ENCODE data around the gene SYCP3.
"Not testable (repeated sequence)": the region's sequence is repeated elsewhere in the genome, so short reads cannot be mapped to it uniquely, and the experiment has no call there.

The SYCP3 gene

GRCh38 chr12:101713059-101713682 lies 26.1 kb downstream of the SYCP3 start:
- DNase-seq (ENCODE audit: low spot score): no peak

GRCh38 chr12:101710288-101710687 lies 29.0 kb downstream of the SYCP3 start:
- no peak for DNase-seq (ENCODE audit: low spot score)

DNA sequence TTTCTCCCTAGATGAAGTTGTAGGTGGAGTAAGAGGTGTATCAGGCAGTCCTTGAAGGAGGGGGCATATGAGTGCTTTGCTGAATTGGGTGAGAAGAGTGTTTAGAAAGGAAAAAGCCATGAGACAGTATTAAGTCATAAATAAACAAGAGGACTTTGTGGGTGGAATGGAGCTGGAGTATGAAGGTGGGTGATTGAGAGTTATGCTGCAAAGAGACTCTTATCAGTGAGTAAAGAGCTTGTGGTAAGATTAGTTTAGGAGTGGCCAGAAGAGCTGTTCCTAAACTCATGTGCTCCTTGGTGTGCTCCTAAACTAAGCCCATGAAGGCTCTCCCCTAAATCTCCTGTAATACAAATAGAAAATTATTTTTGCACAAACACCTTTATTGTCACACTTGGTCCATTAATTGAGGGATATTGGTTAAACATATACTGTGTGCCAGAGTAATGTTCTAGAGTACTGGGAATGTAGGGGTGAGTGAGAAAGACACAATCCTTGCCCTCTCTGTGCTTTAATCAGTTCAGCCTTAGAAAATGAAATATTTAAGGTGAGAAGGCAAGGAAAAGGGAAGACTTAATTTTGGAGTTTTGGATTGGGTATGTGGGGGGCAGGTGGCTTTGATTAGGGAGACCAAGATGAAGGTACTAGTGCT lies 32.0 kb downstream of the SYCP3 start:
- no peak for DNase-seq (ENCODE audit: low spot score)

DNA sequence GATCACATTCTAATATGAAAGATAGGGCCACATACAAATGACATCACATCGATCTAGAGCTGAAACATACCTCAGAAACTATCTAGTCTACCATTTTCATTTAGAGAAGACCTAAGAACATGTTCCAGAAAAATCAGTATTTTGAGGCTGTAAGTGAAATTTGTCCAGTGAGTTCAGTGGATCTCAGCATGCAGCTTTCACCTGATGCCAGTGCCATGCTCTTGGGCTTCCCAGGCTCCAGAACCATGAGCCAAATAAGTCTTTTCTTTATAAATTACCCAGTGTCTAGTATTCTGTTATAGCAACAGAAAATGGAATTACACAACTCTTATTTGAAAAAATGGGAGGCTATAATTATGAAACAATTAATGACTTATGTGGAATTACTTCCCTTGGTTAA lies 32.9 kb downstream of the SYCP3 start:
- DNase-seq (ENCODE audit: low spot score): no peak

DNA sequence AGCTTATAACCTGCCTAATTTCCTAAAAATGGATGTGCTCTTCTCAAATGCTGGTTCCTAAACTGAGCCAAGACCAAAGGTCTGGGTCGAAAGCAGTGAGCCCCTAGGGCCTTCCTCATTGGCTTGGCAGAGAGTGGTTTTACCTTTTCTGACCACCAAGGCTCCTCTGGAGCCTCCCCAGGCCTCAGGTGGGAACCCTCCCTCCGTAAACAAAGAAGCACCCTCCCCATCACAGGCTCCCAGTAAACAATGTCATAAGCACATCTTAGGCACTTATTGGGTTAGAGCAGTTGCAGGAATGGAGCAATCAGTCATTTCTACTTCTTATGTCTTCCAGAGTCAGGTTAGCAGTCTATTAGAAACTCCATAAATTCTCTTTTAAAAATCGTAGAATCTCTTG lies 35.8 kb downstream of the SYCP3 start:
- no peak for DNase-seq (ENCODE audit: low spot score)

DNA sequence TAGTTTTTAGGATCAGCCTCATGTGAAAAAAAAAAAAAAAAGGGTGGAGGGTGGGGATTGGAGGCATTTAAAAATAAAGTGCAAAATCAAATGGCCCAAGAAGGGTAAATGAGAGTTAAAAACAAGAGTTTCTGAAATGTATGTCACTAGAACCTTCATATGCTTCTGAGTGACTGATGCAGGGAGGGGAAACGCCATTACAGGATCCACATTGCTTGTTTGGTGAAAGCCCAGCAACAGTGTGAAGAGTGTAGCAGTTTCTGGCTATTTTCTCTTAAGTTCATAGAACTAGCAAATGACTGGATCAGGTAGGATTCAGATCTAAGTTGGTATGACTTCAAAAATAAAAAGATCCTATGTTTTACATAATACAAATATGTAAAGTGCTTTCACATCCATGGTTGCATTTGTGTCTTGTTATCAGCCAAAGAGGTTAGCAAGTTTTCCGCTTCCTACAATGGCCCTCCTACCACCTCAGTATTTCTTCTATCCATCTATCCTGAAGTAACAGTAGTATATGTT lies 38.9 kb downstream of the SYCP3 start:
- no peak for DNase-seq (ENCODE audit: low spot score)

DNA sequence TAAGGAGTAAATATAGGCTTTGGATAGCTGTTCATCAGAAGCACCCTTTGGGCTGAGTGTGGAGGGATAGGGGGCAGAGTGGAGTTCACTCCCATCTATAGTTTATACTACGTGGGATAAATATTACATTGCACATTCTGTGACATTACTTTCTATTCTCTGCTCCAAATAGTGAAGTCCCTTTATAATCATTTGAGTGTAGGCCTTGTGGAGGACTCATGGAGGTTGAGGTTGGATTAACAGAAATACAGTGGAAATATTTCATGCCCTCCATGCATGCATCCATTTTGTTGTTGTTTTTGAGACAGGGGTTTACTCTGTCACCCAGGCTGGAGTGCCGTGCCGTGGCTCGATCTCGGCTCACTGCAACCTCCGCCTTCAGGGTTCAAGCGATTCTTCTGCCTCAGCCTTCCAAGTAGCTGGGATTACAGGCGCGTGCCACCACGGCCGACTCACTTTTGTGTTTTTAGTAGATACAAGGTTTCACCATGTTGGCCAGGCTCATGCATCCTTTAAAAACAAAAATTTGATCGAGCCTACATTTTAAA lies 40.4 kb downstream of the SYCP3 start:
- peak; percentile 29 for DNase-seq (ENCODE audit: low spot score)

- DNase-seq (ENCODE audit: low spot score): peak; percentile 45
Observed at GRCh38 chr12:101697930-101698799, 41.1 kb downstream of the SYCP3 start.

GRCh38 chr12:101697197-101697929 lies 41.9 kb downstream of the SYCP3 start, which contains the start of gene CHPT1:
Gene CHPT1 (plus strand): TSS chr12:101697640. CDS start chr12:101697862, 222 bp downstream.
- DNase-seq (ENCODE audit: low spot score): peak; percentile 64

DNA sequence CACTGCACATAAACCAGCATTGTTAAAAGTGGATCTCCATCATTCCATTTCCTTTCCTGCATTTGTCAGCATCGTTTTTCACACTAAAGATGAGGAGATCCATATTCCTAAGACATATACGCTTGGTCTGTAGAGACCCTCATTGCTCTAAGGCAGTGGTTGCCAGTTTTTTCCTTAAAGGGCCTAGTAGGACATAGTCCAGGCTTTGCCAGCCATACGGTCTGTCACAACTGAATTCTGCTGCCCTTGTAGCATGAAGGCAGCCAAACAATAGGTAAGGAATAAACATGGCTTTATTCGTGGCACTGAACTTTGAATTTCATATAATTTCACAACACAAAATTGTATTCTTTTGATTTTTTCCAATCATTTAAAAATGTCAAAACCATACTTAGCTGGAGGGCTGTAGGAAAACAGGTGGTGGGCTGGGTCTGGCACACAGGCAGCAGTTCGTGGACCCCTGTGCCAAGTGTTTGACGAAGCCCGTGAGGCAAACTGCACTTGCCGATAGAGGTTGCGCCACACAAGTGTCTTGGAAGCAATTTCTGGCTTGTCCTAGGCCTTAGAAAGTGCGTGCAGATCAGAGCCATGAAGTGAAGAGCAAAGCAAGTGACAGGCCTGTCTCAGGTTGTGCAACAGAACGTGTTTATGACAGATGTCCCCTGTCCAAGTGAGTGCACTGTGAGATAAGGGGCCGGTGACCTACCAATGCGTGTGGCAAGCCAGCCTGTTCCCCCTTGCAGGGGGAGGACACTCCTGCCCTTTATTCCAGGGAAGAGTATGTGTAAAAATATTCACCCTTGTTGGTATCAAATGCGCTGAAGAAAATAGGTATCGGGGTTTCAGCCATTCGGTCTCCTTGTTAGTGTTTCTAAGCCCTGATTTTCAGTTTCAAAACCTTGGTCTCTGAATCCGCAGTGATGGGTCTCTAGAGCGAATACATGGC lies 42.7 kb downstream of the SYCP3 start:
- DNase-seq (ENCODE audit: low spot score): peak; percentile 2

- peak; percentile 21 for DNase-seq (ENCODE audit: low spot score)
Observed at GRCh38 chr12:101695706-101696105, 43.6 kb downstream of the SYCP3 start.

DNA sequence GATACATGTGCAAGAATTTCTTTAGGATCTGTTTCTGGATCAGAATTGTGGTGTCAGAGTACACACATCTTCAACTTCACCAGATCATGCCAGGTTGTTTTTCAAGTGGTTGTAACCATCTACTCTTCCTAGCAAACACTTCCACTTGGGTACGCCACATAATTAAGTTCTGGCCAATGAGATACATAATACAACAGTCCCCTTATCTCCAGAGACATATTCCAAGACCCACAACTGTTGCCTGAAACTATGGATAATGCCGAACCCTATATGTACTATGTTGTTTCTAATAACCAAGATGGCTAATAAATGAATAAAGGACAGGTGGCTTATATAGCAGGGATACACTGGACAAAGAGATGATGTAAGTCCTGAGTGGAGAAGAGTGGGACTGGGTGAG lies 44.3 kb downstream of the SYCP3 start:
- DNase-seq (ENCODE audit: low spot score): no peak

DNA sequence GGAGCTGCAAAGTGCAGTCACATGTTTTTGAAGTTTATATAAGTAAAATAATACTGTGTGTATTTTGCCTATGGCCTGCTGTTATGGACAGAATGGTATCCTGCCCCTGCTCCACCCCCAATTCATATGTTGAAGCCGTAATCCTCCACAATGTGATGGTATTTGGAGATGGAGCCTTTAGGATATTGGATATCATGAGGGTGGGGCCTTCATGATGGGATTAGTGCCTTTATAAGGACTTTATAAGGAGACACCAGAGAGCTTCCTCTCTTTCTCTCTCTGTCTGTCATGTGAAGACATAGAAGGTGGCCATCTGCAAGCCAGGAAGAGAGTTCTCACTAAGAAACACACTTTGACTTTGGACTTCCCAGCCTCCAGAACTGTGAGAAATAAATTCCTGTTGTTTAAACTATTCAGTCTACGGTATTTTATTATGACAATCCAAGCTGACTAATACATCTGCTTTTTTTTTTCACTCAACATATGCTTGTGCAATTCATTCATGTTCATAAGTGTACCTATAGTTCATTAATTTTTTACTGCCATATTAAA lies 44.9 kb downstream of the SYCP3 start:
- no peak for DNase-seq (ENCODE audit: low spot score)

- DNase-seq (ENCODE audit: low spot score): no peak
Observed at GRCh38 chr12:101691503-101692096, 47.7 kb downstream of the SYCP3 start.

- DNase-seq (ENCODE audit: low spot score): no peak
Observed at GRCh38 chr12:101690544-101691098, 48.6 kb downstream of the SYCP3 start.

- no peak for DNase-seq (ENCODE audit: low spot score)
Observed at GRCh38 chr12:101686176-101686575, 53.1 kb downstream of the SYCP3 start.

- DNase-seq (ENCODE audit: low spot score): no peak
Observed at GRCh38 chr12:101685092-101685491, 54.2 kb downstream of the SYCP3 start.

- not testable (repeated sequence) for DNase-seq (ENCODE audit: low spot score)
Observed at GRCh38 chr12:101681627-101682026, 57.6 kb downstream of the SYCP3 start.

- DNase-seq (ENCODE audit: low spot score): no peak
Observed at GRCh38 chr12:101680647-101681046, 58.6 kb downstream of the SYCP3 start.
